ENCODE results near the gene SEMA4F. TPM values are rescaled to one million over a fixed set of nuclear protein-coding genes. Genes with fewer than 3 reads are reported as not detected.

Gene SEMA4F
- total and polyA plus RNA-seq, 2 donors from 2014 or later, result 5.2 to 10.8 TPM

DNA sequence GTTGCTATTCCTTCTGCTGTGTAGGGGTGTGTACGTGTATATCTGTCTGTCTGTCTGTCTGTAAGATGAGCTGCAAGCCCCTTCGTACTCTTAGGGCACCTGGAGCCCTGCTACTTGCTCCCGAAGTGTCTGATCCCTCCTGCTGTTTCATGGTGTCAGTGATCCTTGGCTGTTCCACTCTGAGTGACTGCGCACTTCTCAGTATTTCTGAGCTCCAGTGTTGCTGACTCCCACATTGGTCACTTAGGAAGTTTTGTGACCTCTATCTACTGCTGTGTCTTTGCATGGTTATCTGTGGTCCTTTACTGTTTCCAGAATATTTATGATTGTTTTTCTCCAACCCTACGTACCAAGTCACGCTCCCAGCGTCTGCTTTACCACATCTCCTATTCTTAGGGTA, 16.2 kb downstream of the SEMA4F start:
- no peak for FAIRE-seq
- intact Hi-C loops (cut with DNase I), result no loop called here
- TF ChIP-seq, protein P1, sequence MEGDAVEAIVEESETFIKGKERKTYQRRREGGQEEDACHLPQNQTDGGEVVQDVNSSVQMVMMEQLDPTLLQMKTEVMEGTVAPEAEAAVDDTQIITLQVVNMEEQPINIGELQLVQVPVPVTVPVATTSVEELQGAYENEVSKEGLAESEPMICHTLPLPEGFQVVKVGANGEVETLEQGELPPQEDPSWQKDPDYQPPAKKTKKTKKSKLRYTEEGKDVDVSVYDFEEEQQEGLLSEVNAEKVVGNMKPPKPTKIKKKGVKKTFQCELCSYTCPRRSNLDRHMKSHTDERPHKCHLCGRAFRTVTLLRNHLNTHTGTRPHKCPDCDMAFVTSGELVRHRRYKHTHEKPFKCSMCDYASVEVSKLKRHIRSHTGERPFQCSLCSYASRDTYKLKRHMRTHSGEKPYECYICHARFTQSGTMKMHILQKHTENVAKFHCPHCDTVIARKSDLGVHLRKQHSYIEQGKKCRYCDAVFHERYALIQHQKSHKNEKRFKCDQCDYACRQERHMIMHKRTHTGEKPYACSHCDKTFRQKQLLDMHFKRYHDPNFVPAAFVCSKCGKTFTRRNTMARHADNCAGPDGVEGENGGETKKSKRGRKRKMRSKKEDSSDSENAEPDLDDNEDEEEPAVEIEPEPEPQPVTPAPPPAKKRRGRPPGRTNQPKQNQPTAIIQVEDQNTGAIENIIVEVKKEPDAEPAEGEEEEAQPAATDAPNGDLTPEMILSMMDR (IDR thresholded peaks at IDR 0.05; ENCODE audit: borderline replicate concordance, extremely low read depth, insufficient read depth), result no peak
- Histone ChIP-seq H3K9ac (ENCODE audit: low read length in 3 of 3) (no peak overlapping the region), H3K9me3 (ENCODE audit: control insufficient read depth in 2 of 3, insufficient read depth in 1 of 3, low read length in 3 of 3) (no peaks in the 10 kb centered on the region), H3K4me3 (ENCODE audit: low read length in 3 of 3) (no peak overlapping the region), H3K27me3 (ENCODE audit: control insufficient read depth, insufficient read depth, low read length) (no peaks in the 10 kb centered on the region), H3K4me1 (ENCODE audit: control insufficient read depth in 2 of 3, insufficient read depth in 2 of 3, low read depth in 1 of 3, low read length in 3 of 3) (no peaks in the 10 kb centered on the region), H3K36me3 (ENCODE audit: control insufficient read depth in 2 of 3, insufficient read depth in 3 of 3, low read length in 3 of 3) (no peaks in the 10 kb centered on the region), H3K27ac (ENCODE audit: low read depth in 2 of 2, low read length in 2 of 2) (no peak overlapping the region)
- peak in 1 of 5 donors; percentile 17 for DNase-seq

DNA sequence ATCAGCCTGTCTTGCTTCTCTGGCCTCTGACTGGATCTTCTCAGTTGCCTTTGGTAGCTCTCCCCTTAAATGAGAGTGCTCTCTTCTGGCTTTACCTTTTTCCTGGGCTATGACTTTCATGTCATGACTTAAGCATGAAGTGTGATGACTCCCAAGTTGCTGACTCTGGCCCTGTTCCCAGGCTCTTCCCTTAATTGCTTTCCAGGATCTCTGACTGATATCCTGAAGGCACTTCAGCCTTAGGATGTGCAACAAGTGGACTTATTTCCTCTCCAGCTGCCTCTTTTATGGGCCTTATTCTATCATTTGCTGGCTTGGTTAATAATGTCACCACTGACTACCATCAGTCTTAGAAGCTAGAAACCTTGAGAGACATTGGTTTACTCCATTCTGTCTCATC, 17.4 kb downstream of the SEMA4F start:
- Histone ChIP-seq H3K36me3 (ENCODE audit: control insufficient read depth in 2 of 3, insufficient read depth in 3 of 3, low read length in 3 of 3) (peaks cover 0 to 5% (median 0%) of the 10 kb centered on the region in 3 donors), H3K4me3 (ENCODE audit: low read length in 3 of 3) (no peak overlapping the region), H3K27ac (ENCODE audit: low read depth in 2 of 2, low read length in 2 of 2) (no peak overlapping the region), H3K27me3 (ENCODE audit: control insufficient read depth, insufficient read depth, low read length) (no peaks in the 10 kb centered on the region), H3K4me1 (ENCODE audit: control insufficient read depth in 2 of 3, insufficient read depth in 2 of 3, low read depth in 1 of 3, low read length in 3 of 3) (no peaks in the 10 kb centered on the region), H3K9me3 (ENCODE audit: control insufficient read depth in 2 of 3, insufficient read depth in 1 of 3, low read length in 3 of 3) (no peaks in the 10 kb centered on the region), H3K9ac (ENCODE audit: low read length in 3 of 3) (no peak overlapping the region)
- no peak for DNase-seq
- TF ChIP-seq, protein P1 (IDR thresholded peaks at IDR 0.05; ENCODE audit: borderline replicate concordance, extremely low read depth, insufficient read depth), result no peak
- intact Hi-C loops (cut with DNase I), result no loop called here
- FAIRE-seq, result no peak

DNA sequence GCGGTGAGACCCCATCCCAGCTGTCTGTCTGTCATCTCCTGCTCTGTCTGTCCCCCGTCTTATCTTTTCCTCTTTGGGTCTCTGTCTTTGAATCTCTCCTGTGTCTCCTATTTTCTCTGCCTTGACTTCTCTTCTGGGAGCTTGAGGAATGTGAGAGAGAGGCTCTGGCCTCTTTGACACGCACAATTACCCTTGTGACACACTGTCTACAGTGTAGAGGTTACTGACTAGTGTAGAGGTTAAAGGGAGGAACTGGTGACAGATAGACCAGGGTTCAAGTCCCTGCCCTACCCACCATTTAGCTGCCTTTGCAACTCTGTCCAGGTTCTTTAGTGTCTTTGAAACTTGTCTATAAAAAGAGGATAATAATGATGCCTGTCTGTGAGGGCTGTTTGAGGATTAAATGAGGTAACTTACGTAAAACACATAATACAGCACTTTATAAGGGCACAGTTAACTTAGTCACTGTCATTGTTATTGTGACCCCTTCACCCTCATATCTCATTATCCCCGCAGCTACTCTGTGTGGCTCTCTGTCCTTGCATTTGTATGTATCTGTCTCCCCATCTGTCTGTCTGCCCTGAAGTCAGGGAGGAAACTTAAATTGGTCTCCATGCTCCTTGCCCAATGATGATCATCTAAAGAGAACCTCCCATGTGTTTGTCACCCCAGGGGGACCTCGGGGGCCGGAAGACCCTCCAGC, 19.9 kb downstream of the SEMA4F start:
- no peak overlapping the region for H3K27ac ChIP-seq (ENCODE audit: low read depth in 2 of 2, low read length in 2 of 2)
- DNase-seq (peak in 3 of 5 donors; percentile 39 to 63 (median 48)), FAIRE-seq (no peak)
- TF ChIP-seq, protein P1 (IDR thresholded peaks at IDR 0.05; ENCODE audit: borderline replicate concordance, extremely low read depth, insufficient read depth), result no peak
- no peaks in the 10 kb centered on the region for H3K4me1 ChIP-seq (ENCODE audit: control insufficient read depth in 2 of 3, insufficient read depth in 2 of 3, low read depth in 1 of 3, low read length in 3 of 3)
- no peaks in the 10 kb centered on the region for H3K27me3 ChIP-seq (ENCODE audit: control insufficient read depth, insufficient read depth, low read length)
- intact Hi-C loops (cut with DNase I), result no loop called here
- H3K4me3 ChIP-seq (ENCODE audit: low read length in 3 of 3), result no peak overlapping the region
- H3K9me3 ChIP-seq (ENCODE audit: control insufficient read depth in 2 of 3, insufficient read depth in 1 of 3, low read length in 3 of 3), result no peaks in the 10 kb centered on the region
- no peak overlapping the region for H3K9ac ChIP-seq (ENCODE audit: low read length in 3 of 3)
- H3K36me3 ChIP-seq (ENCODE audit: control insufficient read depth in 2 of 3, insufficient read depth in 3 of 3, low read length in 3 of 3), result peaks cover 0 to 5% (median 0%) of the 10 kb centered on the region in 3 donors

Data from kidney (tissue), 14 donors.